GM06990 (cell line): ENCODE measurements around the gene FOXP3.

Experiments
- DNase-seq: peaks from one replicate; pipeline ENCODE4 v3.0.0-alpha.2; 2011; ENCODE audit not compliant: insufficient read length; ENCODE audit errors: extremely low read depth
- H3K27me3 ChIP-seq: replicated peaks from 2 replicates; pipeline ENCODE4 v1.6.0; 2011; ENCODE audit warnings: low read length; ENCODE audit not compliant: control insufficient read depth, insufficient read depth
- H3K36me3 ChIP-seq: 2 replicates; pipeline ENCODE4 v1.5.1; 2011; ENCODE audit warnings: low read length; ENCODE audit not compliant: control insufficient read depth, insufficient read depth
- H3K4me3 ChIP-seq: replicated peaks from 2 replicates; pipeline ENCODE4 v1.5.1; 2011; ENCODE audit warnings: low read depth, mild to moderate bottlenecking, control low read depth, low read length
- TF ChIP-seq, protein P1 (sequence below): IDR thresholded peaks from 2 replicates; pipeline ENCODE4 v1.5.1; 2011; ENCODE audit warnings: low read length, control low read depth, mild to moderate bottlenecking, inconsistent platforms; ENCODE audit not compliant: insufficient read depth, poor library complexity, severe bottlenecking

The FOXP3 gene

GRCh38 chrX:49266523-49267445, 2.3 kb upstream of the FOXP3 start:
- H3K36me3 ChIP-seq: no peaks in the 10 kb centered on the region
- TF ChIP-seq, protein P1, sequence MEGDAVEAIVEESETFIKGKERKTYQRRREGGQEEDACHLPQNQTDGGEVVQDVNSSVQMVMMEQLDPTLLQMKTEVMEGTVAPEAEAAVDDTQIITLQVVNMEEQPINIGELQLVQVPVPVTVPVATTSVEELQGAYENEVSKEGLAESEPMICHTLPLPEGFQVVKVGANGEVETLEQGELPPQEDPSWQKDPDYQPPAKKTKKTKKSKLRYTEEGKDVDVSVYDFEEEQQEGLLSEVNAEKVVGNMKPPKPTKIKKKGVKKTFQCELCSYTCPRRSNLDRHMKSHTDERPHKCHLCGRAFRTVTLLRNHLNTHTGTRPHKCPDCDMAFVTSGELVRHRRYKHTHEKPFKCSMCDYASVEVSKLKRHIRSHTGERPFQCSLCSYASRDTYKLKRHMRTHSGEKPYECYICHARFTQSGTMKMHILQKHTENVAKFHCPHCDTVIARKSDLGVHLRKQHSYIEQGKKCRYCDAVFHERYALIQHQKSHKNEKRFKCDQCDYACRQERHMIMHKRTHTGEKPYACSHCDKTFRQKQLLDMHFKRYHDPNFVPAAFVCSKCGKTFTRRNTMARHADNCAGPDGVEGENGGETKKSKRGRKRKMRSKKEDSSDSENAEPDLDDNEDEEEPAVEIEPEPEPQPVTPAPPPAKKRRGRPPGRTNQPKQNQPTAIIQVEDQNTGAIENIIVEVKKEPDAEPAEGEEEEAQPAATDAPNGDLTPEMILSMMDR: no peak
- no peak for DNase-seq
- no peaks in the 10 kb centered on the region for H3K27me3 ChIP-seq
- H3K4me3 ChIP-seq: no peak overlapping the region

- no peaks in the 10 kb centered on the region for H3K27me3 ChIP-seq
- no peak for DNase-seq
- no peaks in the 10 kb centered on the region for H3K36me3 ChIP-seq
- H3K4me3 ChIP-seq: no peak overlapping the region
- TF ChIP-seq, protein P1: no peak
These were observed 879 bp downstream of the FOXP3 start for GRCh38 chrX:49263631-49264030.

DNA sequence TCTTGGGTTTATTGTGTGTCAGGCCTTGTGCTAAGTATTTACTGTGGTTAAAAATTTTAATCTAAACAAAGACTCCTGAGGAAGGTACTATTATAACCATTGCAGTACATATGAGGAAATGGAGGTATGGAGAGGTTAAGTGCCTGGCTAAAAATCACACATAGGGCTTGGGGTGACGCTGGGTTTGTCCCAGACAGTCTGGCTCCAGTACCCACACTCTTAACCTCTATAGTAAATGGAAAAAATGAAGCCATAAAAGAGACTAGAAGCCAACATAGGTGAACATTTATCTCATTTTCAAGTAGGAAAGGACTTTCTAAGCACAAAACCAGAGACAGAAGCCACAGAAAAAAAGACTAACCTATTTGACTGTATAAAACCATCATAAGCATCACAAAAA, 1.9 kb downstream of the FOXP3 start:
- no peaks in the 10 kb centered on the region for H3K36me3 ChIP-seq
- no peak overlapping the region for H3K4me3 ChIP-seq
- TF ChIP-seq, protein P1: no peak
- no peak for DNase-seq
- H3K27me3 ChIP-seq: no peaks in the 10 kb centered on the region

GRCh38 chrX:49260221-49260985, 4.1 kb downstream of the FOXP3 start:
- no peaks in the 10 kb centered on the region for H3K27me3 ChIP-seq
- H3K4me3 ChIP-seq: no peak overlapping the region
- TF ChIP-seq, protein P1: no peak
- DNase-seq: no peak
- H3K36me3 ChIP-seq: no peaks in the 10 kb centered on the region

- DNase-seq: no peak
- Histone ChIP-seq H3K36me3 (no peaks in the 10 kb centered on the region), H3K27me3 (no peaks in the 10 kb centered on the region), H3K4me3 (no peak overlapping the region)
- TF ChIP-seq, protein P1: no peak
These were observed 5.8 kb downstream of the FOXP3 start for GRCh38 chrX:49258749-49259124.
